Measurements from ENCODE around the gene ANO3.

GRCh38 chr11:26587073-26587472 is 255.1 kb downstream of the ANO3 start:
- TF ChIP-seq POLR2A (IDR thresholded peaks at IDR 0.05; ENCODE audit: low read length), result no peak
- no peak for TF ChIP-seq GATA1 (IDR thresholded peaks at IDR 0.05; ENCODE audit: low read depth, low read length)
